Keratinocyte (primary cell): ENCODE data around the gene TMEM38B. TPM values are rescaled to one million over a fixed set of nuclear protein-coding genes. Genes with fewer than 3 reads are reported as not detected.
"Not testable (repeated sequence)": the region's sequence is repeated elsewhere in the genome, so short reads cannot be mapped to it uniquely, and the experiment has no call there.

Experiments used
- DNase-seq: peaks from one replicate; pipeline ENCODE4 v3.0.0-alpha.2; 2011; ENCODE audit warnings: low read depth, missing footprints, low spot score
- FAIRE-seq: peaks from 2 replicates; lab custom pipeline; 2011; peaks lifted over from hg19 to GRCh38; lab: Jason Lieb, UNC
- H2AFZ ChIP-seq: 2 replicates; pipeline ENCODE4 v1.6.0; 2012; ENCODE audit warnings: low read length, control low read depth, inconsistent platforms; ENCODE audit not compliant: control insufficient read depth
- H3K27ac ChIP-seq: 2 replicates; pipeline ENCODE4 v1.5.1; 2011; ENCODE audit warnings: low read length; ENCODE audit not compliant: control insufficient read depth, insufficient read depth
- H3K27me3 ChIP-seq: 3 replicates; pipeline ENCODE4 v1.6.0; 2011; ENCODE audit warnings: low read length; ENCODE audit not compliant: control insufficient read depth, insufficient read depth; ENCODE audit errors: extremely low read depth
- H3K36me3 ChIP-seq, 2 experiments: 2 replicates in 1 of 2; 3 replicates in 1 of 2; pipeline ENCODE4 v1.5.1; 2011; ENCODE audit warnings: low read length in 2 of 2, mild to moderate bottlenecking in 1 of 2; ENCODE audit not compliant: control insufficient read depth in 2 of 2, insufficient read depth in 2 of 2; ENCODE audit errors: extremely low read depth in 1 of 2
- H3K4me1 ChIP-seq: 3 replicates; pipeline ENCODE4 v1.5.1; 2011; ENCODE audit warnings: low read length; ENCODE audit not compliant: control insufficient read depth, insufficient read depth; ENCODE audit errors: extremely low read depth
- H3K4me2 ChIP-seq: 3 replicates; pipeline ENCODE4 v1.6.0; 2011; ENCODE audit warnings: low read depth, low read length; ENCODE audit not compliant: control insufficient read depth, insufficient read depth; ENCODE audit errors: extremely low read depth
- H3K4me3 ChIP-seq, 3 experiments: fragments of 200-600 bp in 1 of 3; sonication (generic) in 1 of 3; 2 replicates in 2 of 3; 3 replicates in 1 of 3; pipeline ENCODE4 v1.5.1; 2011 to 2016; ENCODE audit warnings: low read length in 3 of 3, mild to moderate bottlenecking in 3 of 3, control low read depth in 2 of 3, inconsistent platforms in 1 of 3, low read depth in 1 of 3, mixed read lengths in 1 of 3, mixed run types in 1 of 3, moderate library complexity in 1 of 3; ENCODE audit not compliant: control insufficient read depth in 2 of 3, insufficient read depth in 2 of 3; ENCODE audit errors: extremely low read depth in 1 of 3
- H3K79me2 ChIP-seq: 2 replicates; pipeline ENCODE4 v1.6.0; 2012; ENCODE audit warnings: low read length; ENCODE audit not compliant: control insufficient read depth, insufficient read depth
- H3K9ac ChIP-seq: 3 replicates; pipeline ENCODE4 v1.6.0; 2011; ENCODE audit warnings: low read length; ENCODE audit not compliant: control insufficient read depth, insufficient read depth; ENCODE audit errors: extremely low read depth
- H3K9me1 ChIP-seq: 3 replicates; pipeline ENCODE4 v1.6.0; 2011; ENCODE audit warnings: low read length; ENCODE audit not compliant: control insufficient read depth, insufficient read depth; ENCODE audit errors: extremely low read depth
- H3K9me3 ChIP-seq: 2 replicates; pipeline ENCODE4 v1.5.1; 2012; ENCODE audit warnings: low read depth, low read length; ENCODE audit not compliant: control insufficient read depth
- H4K20me1 ChIP-seq: 3 replicates; pipeline ENCODE4 v1.6.0; 2011; ENCODE audit warnings: low read length; ENCODE audit not compliant: control insufficient read depth, insufficient read depth; ENCODE audit errors: extremely low read depth
- EZH2 ChIP-seq: IDR thresholded peaks from one replicate; pipeline ENCODE4 v1.6.1; 2012; ENCODE audit warnings: inconsistent platforms, mild to moderate bottlenecking, low read length, moderate library complexity
- dilution Hi-C: fragments of 300-500 bp; cut with MboI; formaldehyde crosslinking; loops from one replicate; pipeline ENCODE4 v1.7.0; 2020; ENCODE audit warnings: low sequenced_read_pairs; ENCODE audit not compliant: extremely low pct_ligation_motif_present
- polyA plus RNA-seq, 5 experiments: library from polyadenylated mRNA; depleted of rRNA in 3 of 5; stranded (reverse) in 3 of 5; stranded (forward) in 1 of 5; unstranded in 1 of 5; fragments of >200 nt; gene quantifications; 1 replicate in 1 of 5; 2 replicates in 3 of 5; 3 replicates in 1 of 5; pipeline versions ENCODE4 v1.2.1 to v1.2.3, GENCODE V29; 2011 to 2012; ENCODE audit warnings: missing spikeins in 2 of 5, low read depth in 1 of 5, low replicate concordance in 1 of 5
- TF ChIP-seq, protein P1 (sequence below), 3 experiments: IDR thresholded peaks in 1 of 3; conservative IDR thresholded peaks in 1 of 3; optimal IDR thresholded peaks in 1 of 3; 2 replicates in 2 of 3; 3 replicates in 1 of 3; pipeline versions ENCODE3 to v1.5.1; 2011; ENCODE audit warnings: low read length in 3 of 3, mild to moderate bottlenecking in 3 of 3, moderate library complexity in 2 of 3, control low read depth in 1 of 3, inconsistent platforms in 1 of 3; ENCODE audit not compliant: insufficient read depth in 2 of 3; ENCODE audit errors: extremely low read depth in 1 of 3

Gene TMEM38B
- polyA plus RNA-seq, 1 donor (not counting 4 experiments of a cell fraction or from before 2014, with no cell fraction given) = 9.8 TPM

DNA sequence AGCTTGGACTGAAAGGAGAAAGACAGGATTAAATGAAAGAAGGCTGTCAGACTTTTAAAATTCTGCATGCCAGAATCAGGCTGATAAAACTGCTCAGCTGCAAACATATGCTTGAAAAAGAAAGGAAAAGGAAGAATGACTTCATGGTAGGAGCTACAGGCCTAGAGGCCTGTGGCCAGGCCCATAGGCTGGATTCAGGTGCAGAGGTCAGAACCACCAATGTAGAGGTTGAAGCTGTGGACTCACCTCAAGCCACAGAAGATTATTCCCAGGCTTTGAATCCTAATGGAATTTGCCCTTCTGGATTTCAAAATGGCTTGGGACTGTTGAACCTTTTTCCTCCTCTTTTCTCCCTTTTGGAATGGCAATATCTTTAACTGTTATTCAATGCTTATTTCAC, 47.7 kb downstream of the TMEM38B start:
- dilution Hi-C loops = no loop called here
- no peak overlapping the region for H3K27ac ChIP-seq
- H3K4me2 ChIP-seq = no peak overlapping the region
- no peaks in the 10 kb centered on the region for H4K20me1 ChIP-seq
- H2AFZ ChIP-seq = no peak overlapping the region
- TF ChIP-seq, protein P1, sequence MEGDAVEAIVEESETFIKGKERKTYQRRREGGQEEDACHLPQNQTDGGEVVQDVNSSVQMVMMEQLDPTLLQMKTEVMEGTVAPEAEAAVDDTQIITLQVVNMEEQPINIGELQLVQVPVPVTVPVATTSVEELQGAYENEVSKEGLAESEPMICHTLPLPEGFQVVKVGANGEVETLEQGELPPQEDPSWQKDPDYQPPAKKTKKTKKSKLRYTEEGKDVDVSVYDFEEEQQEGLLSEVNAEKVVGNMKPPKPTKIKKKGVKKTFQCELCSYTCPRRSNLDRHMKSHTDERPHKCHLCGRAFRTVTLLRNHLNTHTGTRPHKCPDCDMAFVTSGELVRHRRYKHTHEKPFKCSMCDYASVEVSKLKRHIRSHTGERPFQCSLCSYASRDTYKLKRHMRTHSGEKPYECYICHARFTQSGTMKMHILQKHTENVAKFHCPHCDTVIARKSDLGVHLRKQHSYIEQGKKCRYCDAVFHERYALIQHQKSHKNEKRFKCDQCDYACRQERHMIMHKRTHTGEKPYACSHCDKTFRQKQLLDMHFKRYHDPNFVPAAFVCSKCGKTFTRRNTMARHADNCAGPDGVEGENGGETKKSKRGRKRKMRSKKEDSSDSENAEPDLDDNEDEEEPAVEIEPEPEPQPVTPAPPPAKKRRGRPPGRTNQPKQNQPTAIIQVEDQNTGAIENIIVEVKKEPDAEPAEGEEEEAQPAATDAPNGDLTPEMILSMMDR (optimal IDR thresholded peaks at IDR 0.05 in 1 of 3, IDR thresholded peaks at IDR 0.05 in 1 of 3, conservative IDR thresholded peaks at IDR 0.05 in 1 of 3; ENCODE audit: extremely low read depth in 1 of 3, insufficient read depth in 2 of 3, low read length in 3 of 3) = no peak
- no peak for TF ChIP-seq EZH2
- H3K9me1 ChIP-seq = no peaks in the 10 kb centered on the region
- FAIRE-seq = no peak
- no peak for DNase-seq
- H3K79me2 ChIP-seq = no peaks in the 10 kb centered on the region
- no peaks in the 10 kb centered on the region for H3K9me3 ChIP-seq
- no peaks in the 10 kb centered on the region for H3K27me3 ChIP-seq
- H3K4me3 ChIP-seq = no peak overlapping the region
- H3K36me3 ChIP-seq = no peaks in the 10 kb centered on the region
- no peak overlapping the region for H3K9ac ChIP-seq
- no peaks in the 10 kb centered on the region for H3K4me1 ChIP-seq

- H3K27ac ChIP-seq, H3K4me3 ChIP-seq, FAIRE-seq, H3K9ac ChIP-seq, H3K79me2 ChIP-seq, H4K20me1 ChIP-seq, H3K36me3 ChIP-seq, H3K9me3 ChIP-seq, H3K9me1 ChIP-seq, H3K4me1 ChIP-seq, H3K27me3 ChIP-seq, H2AFZ ChIP-seq, DNase-seq, dilution Hi-C loops, H3K4me2 ChIP-seq: not testable (repeated sequence)
Measured at GRCh38 chr9:105747325-105747724, 53.0 kb downstream of the TMEM38B start.

- H4K20me1 ChIP-seq = no peaks in the 10 kb centered on the region
- H3K79me2 ChIP-seq = no peaks in the 10 kb centered on the region
- H3K4me1 ChIP-seq = no peaks in the 10 kb centered on the region
- no peak overlapping the region for H2AFZ ChIP-seq
- H3K4me3 ChIP-seq = no peak overlapping the region
- TF ChIP-seq EZH2 = no peak
- TF ChIP-seq, protein P1 (optimal IDR thresholded peaks at IDR 0.05 in 1 of 3, IDR thresholded peaks at IDR 0.05 in 1 of 3, conservative IDR thresholded peaks at IDR 0.05 in 1 of 3; ENCODE audit: extremely low read depth in 1 of 3, insufficient read depth in 2 of 3, low read length in 3 of 3) = no peak
- no peaks in the 10 kb centered on the region for H3K9me1 ChIP-seq
- FAIRE-seq = no peak
- no peak overlapping the region for H3K9ac ChIP-seq
- H3K36me3 ChIP-seq = no peaks in the 10 kb centered on the region
- H3K27ac ChIP-seq = no peak overlapping the region
- no peak for DNase-seq
- H3K27me3 ChIP-seq = no peaks in the 10 kb centered on the region
- no peak overlapping the region for H3K4me2 ChIP-seq
- dilution Hi-C loops = no loop called here
- H3K9me3 ChIP-seq = no peaks in the 10 kb centered on the region
Measured at GRCh38 chr9:105751761-105752160, 57.4 kb downstream of the TMEM38B start.
